Transverse colon (tissue), 4 donors: Measurements from ENCODE around the gene KLHL13. TPM values are rescaled to one million over a fixed set of nuclear protein-coding genes. Genes with fewer than 3 reads are reported as not detected.

ENCODE experiments used
- DNase-seq: peaks from one replicate; pipeline ENCODE4 v3.0.0-alpha.2; 2019
- H3K27ac ChIP-seq, 4 donors: fragments of 200-600 bp; sonication (generic); 2 replicates each; pipeline ENCODE4 v1.5.1; 2016 to 2018; ENCODE audit warnings: inconsistent platforms in 4 of 4
- H3K27me3 ChIP-seq: fragments of 200-600 bp; sonication (generic); 2 replicates; pipeline ENCODE4 v1.5.1; 2017; ENCODE audit warnings: inconsistent platforms
- H3K36me3 ChIP-seq, 4 donors: fragments of 200-600 bp; sonication (generic); 2 replicates each; pipeline ENCODE4 v1.5.1; 2017 to 2019; ENCODE audit warnings: inconsistent platforms in 4 of 4
- H3K4me1 ChIP-seq, 4 donors: fragments of 200-600 bp; sonication (generic); 2 replicates each; pipeline ENCODE4 v1.5.1; 2017 to 2020; ENCODE audit warnings: inconsistent platforms in 4 of 4
- H3K4me3 ChIP-seq, 4 donors: fragments of 200-600 bp; sonication (generic); 1 replicate in 1 of 4; 2 replicates in 3 of 4; pipeline versions ENCODE4 v1.5.1 to v1.6.1; 2017 to 2019; ENCODE audit warnings: inconsistent platforms in 4 of 4
- H3K9me3 ChIP-seq, 2 donors: fragments of 200-600 bp; sonication (generic); 2 replicates each; pipeline ENCODE4 v1.5.1; 2017 to 2019; ENCODE audit warnings: inconsistent platforms in 2 of 2
- CTCF ChIP-seq, 5 experiments: fragments of 200-600 bp in 3 of 5; fragments of 450-650 bp in 2 of 5; sonication (generic) in 3 of 5; IDR thresholded peaks; 1 replicate in 2 of 5; 2 replicates in 3 of 5; pipeline ENCODE4 v1.5.1; 2016 to 2017; ENCODE audit warnings: antibody characterized with exemption in 5 of 5, inconsistent platforms in 3 of 5, mild to moderate bottlenecking in 2 of 5, moderate library complexity in 1 of 5
- EP300 ChIP-seq: sonication (generic); formaldehyde crosslinking; IDR thresholded peaks from one replicate; pipeline ENCODE4 v1.6.1; 2017; ENCODE audit warnings: antibody characterized with exemption, low read depth
- POLR2A ChIP-seq: fragments of 450-650 bp; IDR thresholded peaks from one replicate; pipeline ENCODE4 v1.6.1; 2016; ENCODE audit warnings: antibody characterized with exemption, mild to moderate bottlenecking, moderate library complexity
- POLR2AphosphoS5 ChIP-seq, 3 donors: sonication (generic); formaldehyde crosslinking; IDR thresholded peaks; one replicate each; pipeline ENCODE4 v1.6.1; 2016; ENCODE audit warnings: antibody characterized with exemption in 3 of 3
- WGBS, 2 donors: methylation state at CpG; one replicate each; pipeline ENCODE4 v1.1.5; 2018; ENCODE audit warnings: low coverage in 1 of 2; 5-methylcytosine and 5-hydroxymethylcytosine counted together
- in situ Hi-C, 4 donors: fragments of 200-750 bp; cut with MboI; loops; one replicate each; pipeline versions ENCODE4 v1.15.0 to v1.15.1; 2017; ENCODE audit warnings: low sequenced_read_pairs in 3 of 4, low pct_ligation_motif_present in 1 of 4, low pct_unique_long_range_greater_than_20kb in 1 of 4
- intact Hi-C: fragments of 100-400 bp; cut with DNase I; formaldehyde crosslinking; loops from one replicate; pipeline ENCODE4 v1.15.1; 2023; ENCODE audit warnings: low total_unique reads
- total RNA-seq, 4 donors: library from RNA; depleted of rRNA; stranded (reverse); fragments of >200 nt; gene quantifications; one replicate each; pipeline ENCODE4 v1.1.0, GENCODE V29; 2016

The KLHL13 gene, protein sequence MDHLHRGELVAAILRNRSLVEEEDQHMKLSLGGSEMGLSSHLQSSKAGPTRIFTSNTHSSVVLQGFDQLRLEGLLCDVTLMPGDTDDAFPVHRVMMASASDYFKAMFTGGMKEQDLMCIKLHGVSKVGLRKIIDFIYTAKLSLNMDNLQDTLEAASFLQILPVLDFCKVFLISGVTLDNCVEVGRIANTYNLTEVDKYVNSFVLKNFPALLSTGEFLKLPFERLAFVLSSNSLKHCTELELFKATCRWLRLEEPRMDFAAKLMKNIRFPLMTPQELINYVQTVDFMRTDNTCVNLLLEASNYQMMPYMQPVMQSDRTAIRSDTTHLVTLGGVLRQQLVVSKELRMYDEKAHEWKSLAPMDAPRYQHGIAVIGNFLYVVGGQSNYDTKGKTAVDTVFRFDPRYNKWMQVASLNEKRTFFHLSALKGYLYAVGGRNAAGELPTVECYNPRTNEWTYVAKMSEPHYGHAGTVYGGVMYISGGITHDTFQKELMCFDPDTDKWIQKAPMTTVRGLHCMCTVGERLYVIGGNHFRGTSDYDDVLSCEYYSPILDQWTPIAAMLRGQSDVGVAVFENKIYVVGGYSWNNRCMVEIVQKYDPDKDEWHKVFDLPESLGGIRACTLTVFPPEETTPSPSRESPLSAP
- 1 to 10 TPM in 3 of 4 donors, under 1 TPM in 1; 0.20 to 7.1 (median 2.7) TPM for total RNA-seq

DNA sequence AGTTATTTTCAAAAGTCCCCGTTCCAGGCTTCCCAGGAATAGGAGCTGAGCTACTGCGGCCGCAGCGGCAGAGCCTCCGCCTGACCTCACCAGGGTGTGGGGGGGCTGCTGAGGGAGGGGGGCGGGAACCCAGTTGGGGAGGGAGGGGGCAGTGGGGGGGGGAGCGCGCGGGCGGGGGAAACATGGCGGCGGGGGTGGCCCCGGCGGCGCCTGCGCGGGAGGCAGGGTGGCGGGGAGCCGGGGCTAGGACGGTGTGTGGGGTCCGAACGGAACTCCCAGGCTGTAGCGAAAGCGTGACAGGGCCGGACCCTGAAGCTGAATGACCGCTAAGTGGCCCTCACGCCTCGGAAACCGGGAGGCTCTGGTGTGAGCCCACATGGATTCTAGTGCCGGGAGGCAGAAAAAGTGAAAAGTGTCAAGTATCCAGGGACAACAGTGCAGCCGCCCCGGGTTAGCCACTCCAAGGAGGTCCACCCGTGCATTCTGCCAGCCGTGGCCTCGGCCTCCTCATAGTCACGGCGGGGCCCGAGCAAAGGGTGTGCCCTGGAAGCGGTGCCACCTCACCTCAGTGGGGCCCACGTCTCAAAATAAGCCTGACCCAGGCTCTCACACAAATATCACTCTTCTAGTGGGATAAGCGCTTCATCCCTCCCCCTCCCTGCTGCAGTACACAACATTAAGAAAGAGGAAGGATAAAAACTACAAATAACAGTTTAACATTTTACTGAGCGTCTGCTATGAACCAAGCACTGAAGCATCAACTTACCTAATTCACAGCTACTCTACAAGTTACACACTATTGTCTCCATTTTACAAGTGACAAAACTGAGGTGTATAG lies at the start of gene KLHL13:
TSS of gene KLHL13 (minus strand) at position 98 of the 838 bp plus-strand sequence. CDS start 88,337 bp downstream, outside the sequence.
- Histone ChIP-seq H3K4me1 (peaks cover 0 to 7% (median 0%) of the 10 kb centered on the region in 4 donors), H3K27ac (peak within 1 kb of the TSS; percentile 61 to 82 (median 73)), H3K4me3 (peak within 1 kb of the TSS; percentile 40 to 60 (median 54)), H3K27me3 (no peaks in the 10 kb centered on the region), H3K9me3 (no peaks in the 10 kb centered on the region), H3K36me3 (no peaks in the 10 kb centered on the region)
- intact Hi-C loops = no loop called here
- 30% methylated on average over 42 of the region's 42 CpGs; no CpG with 5 or more reads in 1 of the 2 donors for WGBS, 2 donors
- in situ Hi-C loops = no loop called here
- DNase-seq = no peak
- TF ChIP-seq CTCF (IDR thresholded peaks at IDR 0.05) (no peak), EP300 (no peak), POLR2AphosphoS5 (IDR thresholded peaks at IDR 0.05) (no peak), POLR2A (no peak)

- intact Hi-C loops = no loop called here
- Histone ChIP-seq H3K27ac (no peak overlapping the region), H3K4me1 (no peaks in the 10 kb centered on the region), H3K36me3 (no peaks in the 10 kb centered on the region), H3K27me3 (no peaks in the 10 kb centered on the region), H3K4me3 (no peak overlapping the region), H3K9me3 (no peaks in the 10 kb centered on the region)
- TF ChIP-seq POLR2AphosphoS5 (IDR thresholded peaks at IDR 0.05) = no peak
- in situ Hi-C loops = no loop called here
- 76% methylated on average over 1 of the region's 1 CpG; no CpG with 5 or more reads in 1 of the 2 donors for WGBS, 2 donors
- DNase-seq = no peak
These were observed 47.5 kb upstream of the KLHL13 start for GRCh38 chrX:118164138-118164537.

- peaks cover 0 to 4% (median 0%) of the 10 kb centered on the region in 4 donors for H3K4me1 ChIP-seq
- intact Hi-C loops (no loop called here), in situ Hi-C loops (no loop called here)
- no peaks in the 10 kb centered on the region for H3K36me3 ChIP-seq
- no peak for DNase-seq
- no peaks in the 10 kb centered on the region for H3K9me3 ChIP-seq
- H3K27ac ChIP-seq = peak overlapping the region in 3 of 4 donors; percentile 12 to 37 (median 35)
- TF ChIP-seq POLR2A (no peak), CTCF (IDR thresholded peaks at IDR 0.05) (no peak), EP300 (no peak), POLR2AphosphoS5 (IDR thresholded peaks at IDR 0.05) (no peak)
- WGBS, 2 donors = 80 to 100% methylated on average over 1 to 7 of the region's 7 CpGs
- no peak overlapping the region for H3K4me3 ChIP-seq
- H3K27me3 ChIP-seq = no peaks in the 10 kb centered on the region
These were observed 40.5 kb upstream of the KLHL13 start for GRCh38 chrX:118156953-118157608.

DNA sequence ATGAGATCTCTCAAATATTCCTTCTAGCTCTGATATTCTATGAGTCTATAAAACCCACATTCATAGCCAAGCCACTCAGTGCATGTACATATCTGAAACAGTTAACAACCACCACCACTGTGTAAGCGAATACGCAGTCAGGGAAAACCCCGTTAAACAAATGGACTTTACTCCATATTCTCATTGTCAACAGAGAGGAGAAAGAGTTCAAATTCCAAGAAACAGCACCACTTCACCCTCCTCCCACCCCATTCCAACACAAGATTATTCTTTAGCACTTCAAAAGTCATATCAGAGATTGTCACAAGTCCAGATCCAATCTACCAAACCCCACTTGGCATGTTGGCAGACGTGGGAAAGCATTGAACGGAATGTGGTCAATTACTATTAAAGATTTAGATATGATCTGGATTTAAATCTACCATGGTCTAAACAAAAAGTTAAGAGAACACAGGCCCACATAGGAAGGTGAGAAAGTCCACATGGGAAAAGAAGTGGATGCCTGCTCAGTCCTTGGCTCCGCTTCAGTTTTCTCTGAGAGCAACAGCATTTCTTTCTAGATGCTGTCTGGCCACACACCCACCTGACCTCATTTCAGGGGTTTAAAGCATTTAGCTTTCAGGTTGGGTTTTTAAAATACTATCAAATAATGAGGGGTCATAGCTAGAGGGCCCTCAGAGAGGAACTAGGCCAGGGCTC lies 39.8 kb upstream of the KLHL13 start:
- WGBS, 2 donors = 45 to 64% methylated on average over 4 to 6 of the region's 6 CpGs
- in situ Hi-C loops = no loop called here
- no peaks in the 10 kb centered on the region for H3K27me3 ChIP-seq
- TF ChIP-seq POLR2A (no peak), EP300 (no peak), POLR2AphosphoS5 (IDR thresholded peaks at IDR 0.05) (no peak), CTCF (IDR thresholded peaks at IDR 0.05) (no peak)
- no peaks in the 10 kb centered on the region for H3K9me3 ChIP-seq
- DNase-seq = peak; percentile 10
- no peak overlapping the region for H3K4me3 ChIP-seq
- peaks cover 0 to 4% (median 0%) of the 10 kb centered on the region in 4 donors for H3K4me1 ChIP-seq
- intact Hi-C loops = no loop called here
- no peaks in the 10 kb centered on the region for H3K36me3 ChIP-seq
- peak overlapping the region in 3 of 4 donors; percentile 12 to 37 (median 35) for H3K27ac ChIP-seq
